NCI-H2227 treated with DMSO at 0.1 percent for 48 hours (cell line): ENCODE measurements around the gene PRSS38.

Experiments
- DNase-seq: peaks from one replicate; lab custom pipeline; 2025; lab: John Stamatoyannopoulos, UW

Gene PRSS38

DNA sequence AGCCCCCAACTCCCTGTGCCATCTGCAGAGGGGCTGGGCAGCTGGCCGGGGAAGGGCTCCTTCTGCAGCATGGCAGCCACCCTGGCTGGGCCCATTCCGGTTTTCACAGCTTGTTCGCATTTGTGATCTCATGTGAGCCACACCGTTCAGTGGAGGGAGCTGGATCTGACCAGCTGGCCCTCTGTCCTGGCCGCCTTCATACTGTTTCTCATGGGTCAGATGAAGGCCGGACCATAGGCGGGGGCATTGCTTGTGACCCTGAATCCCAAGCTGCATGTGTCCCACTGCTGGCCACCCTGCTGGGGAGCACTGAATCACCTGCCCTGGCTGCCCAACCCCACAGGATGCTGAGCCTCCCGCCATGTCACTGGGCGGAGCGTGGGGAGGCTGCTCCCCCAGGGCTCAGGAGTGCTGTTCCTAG, 36.4 kb upstream of the PRSS38 start:
- no peak for DNase-seq

DNA sequence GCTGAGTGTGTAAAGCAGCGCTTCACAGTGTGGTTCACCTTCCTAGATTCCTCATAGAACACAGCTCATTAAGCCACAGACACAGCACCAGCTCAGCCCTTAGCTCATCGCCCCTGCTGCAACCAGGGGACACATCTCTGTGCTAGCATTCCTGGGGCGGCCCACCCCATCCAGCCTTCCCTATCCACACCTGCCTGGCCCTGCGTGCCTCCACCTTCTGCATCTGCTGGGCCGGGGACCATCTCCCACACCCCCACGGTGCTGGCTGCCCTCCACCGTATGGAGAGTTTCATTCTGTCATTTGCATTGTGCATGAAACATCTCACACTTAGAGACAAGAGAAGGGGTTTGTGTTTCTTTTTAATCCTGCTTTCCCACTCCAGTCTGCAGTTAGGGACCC, 35.8 kb upstream of the PRSS38 start:
- DNase-seq, result no peak

DNA sequence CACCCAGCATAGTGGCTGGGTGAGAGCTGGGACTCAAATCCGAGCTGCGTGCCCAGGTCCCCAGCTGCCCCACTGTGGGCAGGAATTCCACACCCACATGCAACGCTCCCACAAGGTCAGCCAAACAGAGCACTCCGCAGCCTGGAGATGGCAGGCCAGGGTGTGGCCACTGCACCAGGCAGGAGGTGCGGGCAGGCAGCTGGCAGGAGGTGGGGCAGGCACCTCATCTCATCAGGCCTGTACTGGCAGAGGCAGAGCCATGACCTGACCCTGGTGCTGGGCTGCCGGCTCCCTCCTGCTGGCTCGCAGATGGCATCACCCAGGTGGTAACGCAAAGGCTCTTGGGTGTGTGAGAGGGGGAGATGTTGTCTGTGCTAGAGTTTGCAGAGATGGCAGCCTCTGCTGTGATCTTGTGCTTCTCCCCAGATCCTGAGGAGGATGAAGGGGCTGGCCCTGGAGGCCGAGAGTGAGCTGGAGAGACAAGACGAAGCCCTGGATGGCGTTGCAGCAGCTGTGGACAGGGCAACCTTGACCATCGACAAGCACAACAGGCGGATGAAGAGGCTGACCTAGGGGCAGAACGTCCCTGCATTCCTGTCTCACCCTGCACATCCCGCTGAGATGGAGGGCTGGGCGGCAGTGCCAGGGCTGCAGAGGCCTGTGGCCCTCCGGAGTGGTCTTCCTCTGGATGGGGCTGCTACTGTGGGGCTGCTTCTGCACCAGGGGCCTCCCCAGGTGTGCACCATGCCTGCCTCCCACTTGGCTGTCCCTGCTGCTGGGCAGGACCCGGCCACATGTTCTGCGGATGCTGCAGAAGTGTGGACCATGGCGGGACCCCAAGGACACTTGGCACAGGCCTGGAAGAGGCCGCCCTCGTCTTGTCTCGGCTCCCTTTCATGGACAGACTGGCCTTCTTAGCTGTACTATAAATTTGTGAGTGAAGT, 35.1 kb upstream of the PRSS38 start:
- DNase-seq, result no peak

- no peak for DNase-seq
Observed at GRCh38 chr1:227781314-227781930, 34.1 kb upstream of the PRSS38 start.

DNA sequence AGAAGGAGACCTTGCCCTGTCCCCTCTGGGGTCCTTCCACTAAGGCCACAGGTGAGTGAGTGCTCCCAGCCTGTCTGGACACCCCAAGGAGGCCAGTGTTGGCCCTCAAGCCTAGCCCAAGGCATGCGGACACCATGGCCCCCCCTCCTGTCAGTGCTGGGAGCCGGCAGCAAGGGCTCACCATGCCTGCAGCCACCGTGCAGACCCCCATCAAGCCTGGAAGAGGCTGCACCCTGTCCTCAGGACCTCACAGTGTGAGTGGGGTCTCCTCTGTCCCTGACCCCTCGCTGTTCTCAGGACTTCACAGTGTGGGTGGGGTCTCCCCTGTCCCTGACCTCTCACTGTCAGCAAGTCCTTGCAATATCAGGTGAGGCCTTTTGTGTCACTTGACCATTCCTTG, 33.2 kb upstream of the PRSS38 start:
- DNase-seq, result no peak

DNA sequence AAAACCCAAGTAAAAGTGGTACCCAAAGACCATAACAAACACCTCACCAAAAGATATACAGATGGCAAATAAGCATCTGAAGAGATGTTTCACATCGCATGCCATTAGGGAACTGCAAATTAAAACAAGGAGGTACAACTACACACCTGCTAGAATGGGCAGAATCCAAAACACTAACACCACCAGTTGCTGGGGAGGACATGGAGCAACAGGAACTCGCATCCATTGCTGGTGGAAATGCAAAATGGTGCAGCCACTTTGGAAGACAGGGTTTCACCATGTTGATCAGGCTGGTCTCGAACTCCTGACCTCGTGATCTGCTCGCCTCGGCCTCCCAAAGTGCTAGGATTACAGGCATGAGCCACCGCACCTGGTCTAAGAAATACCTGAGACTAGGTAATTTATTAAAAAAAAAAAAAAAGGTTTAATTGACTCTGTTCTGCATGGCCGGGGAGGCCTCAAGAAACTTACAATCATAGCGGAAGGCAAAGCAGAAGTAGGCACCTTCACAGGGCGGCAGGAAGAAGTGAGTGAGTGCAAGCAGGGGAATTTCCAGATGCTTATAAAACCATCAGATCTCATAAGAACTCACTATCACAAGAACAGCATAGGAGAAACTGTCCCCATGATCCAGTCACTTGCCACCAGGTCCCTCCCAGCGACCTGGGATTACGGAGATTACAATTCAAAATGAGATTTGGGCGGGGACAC, 30.2 kb upstream of the PRSS38 start:
- no peak for DNase-seq

GRCh38 chr1:227785805-227786671, 29.4 kb upstream of the PRSS38 start:
- DNase-seq, result no peak

DNA sequence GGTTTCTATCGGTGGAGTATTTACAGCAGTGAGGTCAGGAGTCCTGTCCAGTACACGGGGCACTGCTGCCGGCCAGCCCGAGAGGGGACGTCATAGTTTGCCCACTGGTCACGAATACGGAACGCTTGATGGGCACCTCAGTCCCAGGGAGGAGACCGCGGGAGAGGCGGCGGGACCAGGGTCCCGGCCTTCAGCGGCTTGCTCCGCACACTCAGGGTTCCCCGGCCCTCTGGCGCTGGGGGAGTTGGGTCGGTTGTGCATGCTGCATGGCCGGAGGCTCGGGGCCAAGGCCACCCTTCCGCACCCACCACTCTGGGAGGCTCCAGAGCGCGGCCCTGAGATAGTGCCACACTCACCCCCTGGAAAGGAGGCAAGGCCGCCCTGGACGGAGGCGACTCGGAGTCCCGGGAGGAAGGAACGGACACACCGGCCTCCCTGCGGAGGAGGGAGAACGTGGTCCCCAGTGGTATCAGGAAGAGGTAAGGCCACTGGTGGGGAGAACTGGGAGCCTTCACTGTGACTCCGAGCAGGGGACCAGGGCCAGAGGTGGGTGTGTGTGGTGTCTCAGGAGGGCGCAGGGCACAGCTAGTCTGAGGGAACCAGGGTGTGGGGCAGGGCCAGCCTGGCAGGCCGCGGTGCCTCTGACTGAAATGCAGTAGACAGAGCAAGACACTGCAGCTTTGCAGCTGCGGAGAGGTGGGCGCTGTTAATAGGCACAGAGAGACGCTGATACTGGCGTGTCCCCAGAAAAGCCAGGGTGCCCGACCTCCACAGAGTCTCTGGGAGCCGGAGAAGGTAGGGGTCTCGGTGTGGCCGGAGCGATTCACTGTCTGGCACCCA, 28.6 kb upstream of the PRSS38 start:
- DNase-seq, result peak; percentile 8

GRCh38 chr1:227787513-227788270, 27.8 kb upstream of the PRSS38 start:
- DNase-seq, result peak; percentile 90

GRCh38 chr1:227788271-227789083, 27.0 kb upstream of the PRSS38 start:
- DNase-seq, result peak; percentile 75

DNA sequence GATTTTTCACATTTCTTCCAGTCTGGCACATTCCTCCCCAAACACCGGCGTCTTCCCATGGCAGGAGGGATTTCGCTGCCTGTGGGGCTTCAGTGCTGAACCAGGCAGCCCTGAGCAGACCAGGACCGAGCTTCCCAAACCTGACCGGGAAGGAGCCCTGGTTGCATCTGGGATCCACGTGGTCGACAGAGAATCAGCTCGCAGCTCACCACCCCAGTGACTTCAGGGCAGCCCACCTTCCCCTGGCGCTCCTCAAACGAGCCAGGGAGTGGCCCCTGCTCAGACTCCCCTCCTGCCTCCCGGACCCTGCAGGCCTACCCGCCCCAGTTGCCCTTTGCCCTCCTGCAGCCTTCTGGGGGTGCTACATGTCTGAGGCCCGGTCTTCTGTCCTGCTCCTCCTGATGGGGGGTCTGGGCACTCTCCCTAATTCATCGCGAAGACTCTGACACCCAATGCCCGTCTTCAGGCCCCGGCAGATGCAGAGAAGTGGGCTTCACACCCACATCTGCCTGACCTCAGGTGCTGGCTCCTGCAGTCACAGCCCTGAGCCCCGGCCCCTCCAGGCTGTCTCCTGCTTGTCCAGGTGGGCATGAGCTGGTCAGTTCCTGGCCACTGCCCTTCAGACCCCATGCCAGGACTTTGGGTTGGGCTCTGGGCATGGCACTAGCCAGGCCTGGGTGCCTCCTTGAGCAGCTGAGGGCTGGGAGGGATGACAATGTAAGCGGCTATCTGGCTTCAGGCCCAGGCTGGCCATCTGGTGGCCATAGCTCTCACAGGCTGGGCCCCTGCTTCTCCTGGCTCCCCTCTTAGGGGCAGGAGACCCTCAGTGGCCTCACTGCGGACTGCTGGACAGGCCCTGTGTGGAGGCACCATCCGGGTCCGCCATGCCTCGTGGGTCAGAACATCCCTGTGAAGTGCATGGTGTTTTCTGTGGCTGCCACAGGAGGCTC, 26.1 kb upstream of the PRSS38 start:
- DNase-seq, result no peak

GRCh38 chr1:227790034-227790400, 25.5 kb upstream of the PRSS38 start:
- no peak for DNase-seq

DNA sequence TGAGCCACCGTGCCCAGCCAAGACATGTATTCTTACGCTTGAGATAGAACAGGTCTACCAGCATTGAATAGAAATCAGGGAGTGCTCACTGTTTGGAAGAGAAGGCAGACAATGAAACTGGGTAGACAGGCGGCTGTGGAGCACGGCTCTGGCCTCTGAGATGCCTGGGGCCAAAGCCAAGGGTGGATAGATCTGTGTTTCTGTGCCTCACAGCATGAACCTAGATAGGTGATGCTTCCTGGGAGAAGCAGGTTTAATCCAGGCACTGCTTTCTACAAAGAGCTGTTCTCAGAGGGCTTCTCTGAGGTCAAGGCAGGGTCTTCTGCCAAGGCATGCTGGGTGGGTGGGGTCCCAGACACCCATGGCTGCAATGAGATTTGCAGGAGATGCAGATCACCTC, 24.6 kb upstream of the PRSS38 start:
- no peak for DNase-seq

DNA sequence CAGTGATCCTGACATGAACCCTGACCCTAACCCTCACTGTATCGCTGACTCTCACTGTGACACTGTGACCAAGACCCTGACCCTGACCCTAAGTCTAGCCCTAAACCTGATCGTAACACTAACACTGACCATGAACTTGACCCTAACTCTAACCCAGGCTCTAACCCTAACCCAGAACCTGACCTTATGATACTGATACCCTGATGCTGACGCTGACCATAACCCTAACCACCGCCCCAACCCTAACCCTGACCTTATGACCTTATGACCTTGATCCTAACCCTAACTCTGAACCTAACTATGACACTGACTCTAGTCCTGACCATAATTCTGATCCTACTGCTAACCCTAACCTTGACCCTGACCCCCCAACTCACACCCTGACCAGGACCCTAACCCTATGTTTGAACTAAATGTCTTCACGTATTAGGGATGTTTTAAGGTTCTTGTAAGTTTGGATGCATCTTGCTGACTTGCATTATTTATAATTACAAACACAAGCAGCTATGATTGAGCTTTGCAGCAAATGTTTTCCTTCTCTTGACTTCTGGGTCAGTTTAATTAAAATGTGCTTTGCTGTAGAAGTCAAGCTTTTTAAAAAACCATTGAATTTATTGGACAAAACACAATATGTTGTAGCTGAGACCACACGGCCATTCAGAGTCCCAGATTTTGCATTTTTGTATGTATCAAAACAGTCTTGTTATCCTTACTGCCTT, 23.9 kb upstream of the PRSS38 start:
- DNase-seq, result no peak

DNA sequence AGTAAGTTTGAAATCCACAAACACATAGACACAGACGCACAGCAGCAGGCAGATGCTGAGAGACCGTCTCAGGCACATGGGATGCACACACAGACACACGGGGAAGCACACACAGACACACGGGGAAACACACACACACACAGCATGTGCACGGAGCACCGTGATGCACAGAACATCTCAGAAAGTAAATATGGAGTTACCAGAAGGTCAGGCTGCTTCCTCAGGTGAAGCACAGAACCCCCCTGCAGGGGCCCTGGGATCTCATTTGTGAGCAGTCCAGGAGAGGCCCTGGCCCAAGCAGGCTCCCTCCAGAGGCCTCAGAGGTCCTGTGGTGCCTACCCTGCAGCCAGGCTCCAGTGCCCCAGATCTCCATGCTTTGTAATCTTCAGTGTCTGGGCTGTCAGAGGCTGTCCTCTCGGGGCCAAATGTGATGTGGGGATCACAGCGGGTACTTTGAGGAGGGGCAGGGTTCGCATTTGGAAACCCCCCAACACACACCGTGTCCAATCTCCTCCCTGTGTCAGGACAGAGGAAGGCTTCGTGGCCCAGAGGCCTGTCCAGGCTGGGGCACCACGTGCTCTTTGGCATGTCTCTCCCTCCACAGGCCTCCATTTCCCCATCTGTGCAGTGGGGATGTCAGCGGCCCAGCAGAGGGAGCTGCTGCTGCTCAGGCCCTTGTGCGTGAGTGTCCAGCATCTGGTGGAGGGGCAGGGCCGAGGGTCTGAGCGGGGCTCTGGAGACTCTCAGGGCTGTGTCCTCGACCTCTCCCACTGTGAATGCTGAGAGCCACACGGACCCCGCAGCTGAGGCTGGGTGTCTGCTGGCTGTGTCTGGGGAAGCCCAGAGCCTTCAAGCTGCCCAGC, 23.0 kb upstream of the PRSS38 start:
- DNase-seq, result no peak
